Stimulated activated CD4-positive, alpha-beta T cell treated with anti-CD3 and anti-CD28 coated beads, Interleukin-4, amount 100 ng/mL, for 48 hours (primary cell): ENCODE results near the gene EBF3.

Experiments
- DNase-seq, 2 donors: peaks; one replicate each; pipeline ENCODE4 v3.0.0-alpha.2; 2020; ENCODE audit warnings: low read depth in 2 of 2

The EBF3 gene

DNA sequence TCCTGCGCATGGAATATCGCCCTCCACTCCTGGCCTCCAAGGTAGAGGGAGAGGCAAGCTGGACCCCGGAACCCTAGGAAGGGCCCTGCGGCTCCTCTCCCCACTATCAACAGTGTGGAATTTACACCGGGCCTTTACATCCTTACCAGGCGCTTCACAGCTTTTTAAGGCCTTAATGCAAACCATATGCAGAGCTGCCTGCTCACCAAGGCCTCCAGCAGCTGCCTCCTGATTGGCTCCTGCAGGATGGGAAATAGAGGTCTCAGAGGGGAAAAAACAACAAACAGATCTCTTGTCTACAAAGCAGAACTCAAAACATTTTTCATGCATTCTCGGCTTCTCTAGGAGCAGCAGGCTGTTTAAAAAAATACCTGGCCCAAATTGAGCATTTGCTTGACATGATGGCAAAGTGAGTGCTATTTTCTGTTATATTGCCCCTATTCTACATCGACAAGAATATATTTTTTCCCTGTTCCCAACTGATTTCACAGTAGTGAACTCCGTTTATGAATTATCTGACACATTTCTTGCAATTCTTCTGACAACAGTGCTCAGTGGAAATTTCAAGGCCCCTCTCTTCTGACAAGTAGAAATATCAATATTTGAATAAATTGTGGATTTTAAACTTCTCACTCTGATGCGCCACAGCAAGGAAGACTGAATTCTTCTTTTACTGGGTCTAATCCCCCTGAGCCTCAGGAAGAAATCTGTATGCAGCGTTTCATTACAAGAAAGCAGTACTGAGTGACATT lies 51.7 kb downstream of the EBF3 start:
- no peak for DNase-seq

DNA sequence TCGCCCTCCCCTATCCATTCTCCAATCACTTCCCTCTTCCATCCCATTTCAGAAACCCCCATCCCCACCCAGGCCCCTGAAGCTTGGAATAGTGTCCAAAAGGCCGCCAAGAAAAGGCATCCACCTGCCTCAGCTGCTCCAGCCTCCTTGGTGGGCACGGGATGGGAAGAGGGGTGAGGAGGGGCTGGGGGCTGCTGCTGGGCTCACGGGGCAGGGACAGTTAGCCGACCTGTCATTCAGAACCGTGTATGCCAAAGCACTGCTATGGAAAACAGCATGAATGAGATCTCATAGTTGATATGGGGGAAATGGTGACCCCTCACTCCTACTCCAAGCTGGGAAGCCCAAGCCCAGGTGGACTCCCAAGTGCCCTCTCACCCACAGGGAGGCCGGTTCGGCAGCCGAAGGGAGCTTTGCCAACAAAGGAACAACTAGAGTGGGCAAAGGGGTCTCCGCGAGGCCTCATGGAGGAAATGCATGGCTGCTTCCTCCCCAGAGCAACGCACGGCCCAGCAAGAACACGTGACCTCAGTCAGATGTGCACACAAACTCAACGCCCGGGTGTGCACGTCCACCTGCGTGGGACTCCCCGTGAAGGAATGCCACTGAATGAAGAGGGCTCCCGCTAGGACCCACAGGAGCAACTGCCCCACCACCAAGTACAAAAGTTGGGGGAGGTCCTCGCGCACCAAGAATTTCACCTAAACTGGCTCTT lies 52.5 kb downstream of the EBF3 start:
- DNase-seq, result no peak

GRCh38 chr10:129910861-129911260 lies 53.2 kb downstream of the EBF3 start:
- DNase-seq, result no peak

DNA sequence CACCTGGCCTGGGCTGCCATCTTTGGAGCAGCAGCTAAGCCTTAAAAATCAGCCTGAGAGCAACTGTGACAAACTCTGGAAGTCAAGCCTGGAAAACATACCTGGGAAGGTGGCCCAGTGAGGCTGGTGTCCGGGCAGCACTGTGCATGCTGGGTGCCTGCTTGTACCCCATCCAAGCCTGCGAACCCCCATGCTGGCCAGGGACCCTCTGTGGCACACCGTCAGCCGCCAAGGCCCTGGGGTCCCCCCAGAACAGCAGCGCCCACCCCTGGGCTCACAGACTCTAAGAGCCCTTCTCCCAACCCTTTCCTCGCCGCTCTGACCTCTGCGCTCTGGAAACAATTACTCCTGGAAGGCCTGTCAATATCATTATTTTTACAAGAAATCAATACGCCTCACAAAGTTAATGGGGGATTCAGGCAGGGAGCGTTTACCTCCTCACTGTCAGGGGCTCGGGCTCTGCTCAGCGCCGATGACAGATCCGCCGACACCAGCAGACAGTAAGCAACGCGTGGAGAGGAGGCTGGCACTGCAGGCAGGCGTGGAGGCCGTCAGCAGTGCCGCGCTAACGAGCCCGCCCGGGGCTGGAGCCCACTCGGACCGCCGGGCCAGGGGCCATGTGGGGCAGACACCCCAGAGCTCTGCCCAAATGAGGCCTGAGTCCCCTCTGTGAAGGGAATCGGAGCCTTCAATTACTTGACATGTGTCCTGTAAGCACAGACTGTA lies 54.4 kb downstream of the EBF3 start:
- DNase-seq, result no peak

DNA sequence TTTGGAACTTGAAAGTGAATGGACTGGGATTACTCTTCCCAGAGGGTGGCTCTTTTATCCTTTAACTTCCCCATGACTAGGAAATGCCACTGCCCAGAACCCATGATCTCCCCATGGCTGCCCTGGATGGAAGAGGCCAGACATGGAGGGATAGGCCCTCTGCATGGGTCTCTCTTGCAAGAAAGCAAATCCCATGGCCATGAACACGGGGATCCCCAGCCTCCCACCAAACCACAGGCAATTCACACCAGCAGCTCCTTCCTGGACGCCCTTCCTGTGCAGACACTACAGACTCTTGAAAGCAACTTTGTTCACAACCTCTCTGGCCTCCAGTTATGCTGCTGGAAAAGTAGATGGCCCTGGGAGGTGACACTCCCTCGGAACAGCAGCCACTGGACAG lies 55.0 kb downstream of the EBF3 start:
- no peak for DNase-seq

GRCh38 chr10:129908406-129908805 lies 55.7 kb downstream of the EBF3 start:
- DNase-seq, result no peak

- DNase-seq, result no peak
Measured at GRCh38 chr10:129905553-129905952, 58.5 kb downstream of the EBF3 start.

DNA sequence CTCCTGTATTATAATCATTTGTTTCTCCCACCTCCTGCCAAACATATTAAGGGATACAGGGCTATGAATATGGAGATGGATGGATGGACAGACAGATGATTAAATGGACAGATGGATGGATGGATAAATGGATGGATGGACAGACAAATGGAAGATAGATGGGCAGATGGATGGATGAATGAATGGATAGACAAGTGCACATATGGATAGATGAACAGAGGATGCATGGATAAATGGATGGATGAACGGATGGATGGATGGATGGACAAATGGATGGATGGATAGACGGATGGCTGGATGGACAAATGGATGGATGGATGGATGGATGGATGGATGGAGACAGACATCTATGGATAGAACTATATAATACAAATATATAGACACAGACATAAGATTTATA lies 59.8 kb downstream of the EBF3 start:
- DNase-seq, result no peak

- DNase-seq, result no peak
Measured at GRCh38 chr10:129901389-129902006, 62.6 kb downstream of the EBF3 start.

DNA sequence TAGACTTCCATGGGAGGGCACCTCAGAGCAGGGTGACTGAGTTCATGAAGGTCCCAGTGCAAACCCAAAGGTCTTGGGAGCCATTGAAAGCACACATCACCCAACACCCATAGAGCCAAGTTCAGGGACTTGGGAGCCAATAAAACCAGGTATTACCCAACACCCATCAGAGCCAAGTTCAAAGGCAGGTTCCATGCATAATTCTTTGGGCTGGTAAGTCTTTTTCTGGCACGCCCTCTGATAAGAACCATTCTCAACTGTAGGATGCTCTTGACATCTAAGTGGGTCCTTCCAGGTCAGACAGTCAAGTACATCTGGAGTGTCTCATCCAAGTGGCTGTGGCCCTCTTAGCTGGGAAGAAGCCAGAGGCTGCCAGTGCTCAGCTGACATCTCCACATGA lies 63.2 kb downstream of the EBF3 start:
- DNase-seq, result no peak

GRCh38 chr10:129899276-129900130 lies 64.6 kb downstream of the EBF3 start:
- DNase-seq, result no peak

- no peak for DNase-seq
Measured at GRCh38 chr10:129898706-129899268, 65.3 kb downstream of the EBF3 start.

- no peak for DNase-seq
Measured at GRCh38 chr10:129897871-129898626, 66.0 kb downstream of the EBF3 start.

DNA sequence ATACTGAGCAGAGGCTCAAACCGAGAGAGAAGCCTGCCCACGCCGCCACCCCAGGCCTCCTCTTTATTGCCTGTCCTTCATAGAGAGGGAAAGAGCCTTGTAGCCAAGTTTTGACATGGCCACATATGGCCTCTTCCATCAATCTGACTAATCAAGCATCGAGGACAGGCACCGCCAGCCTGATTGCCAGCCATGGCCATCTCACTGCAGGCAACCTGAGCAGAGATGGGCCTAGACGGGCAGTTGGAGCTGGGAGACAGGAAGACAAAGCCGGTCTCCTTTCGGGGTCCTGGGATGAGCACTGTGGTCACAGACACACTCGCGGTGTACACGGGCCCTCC lies 67.2 kb downstream of the EBF3 start:
- DNase-seq, result no peak

DNA sequence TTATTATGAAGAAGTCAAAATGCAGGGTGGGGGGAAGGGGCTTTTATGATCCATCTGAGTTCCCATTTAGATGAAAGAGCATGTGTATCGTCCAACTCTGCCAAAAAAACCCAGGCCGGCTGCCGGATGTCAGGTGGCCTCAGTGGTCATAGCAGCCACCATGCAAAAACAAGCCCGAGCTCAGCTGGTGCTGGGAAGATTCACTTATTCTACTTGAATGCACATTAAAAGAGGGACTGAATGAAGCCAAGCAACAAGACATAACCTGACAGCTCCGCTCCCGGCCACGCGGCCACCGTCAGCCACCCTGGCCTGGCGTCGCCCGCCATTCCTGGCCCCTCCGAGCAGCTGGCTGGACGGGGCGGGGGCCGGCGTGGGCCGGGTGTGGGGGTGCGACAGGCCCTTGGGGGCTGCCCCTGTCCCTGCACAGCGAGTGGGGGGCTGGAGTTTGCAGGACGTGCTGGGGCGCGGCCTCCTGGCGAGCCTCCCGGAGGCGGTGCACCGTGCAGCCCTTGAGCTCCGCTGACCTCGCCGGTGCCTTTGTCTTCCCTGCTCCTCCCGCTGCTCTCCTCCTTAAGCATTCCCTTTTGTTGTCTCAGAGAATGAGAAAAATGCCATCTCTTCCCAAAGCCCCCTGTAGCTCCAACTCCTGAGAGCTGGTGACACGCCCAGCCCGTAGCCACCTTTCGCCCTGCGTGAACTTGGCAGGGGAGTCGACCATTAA lies 67.8 kb downstream of the EBF3 start:
- DNase-seq, result no peak

- no peak for DNase-seq
Measured at GRCh38 chr10:129895811-129896135, 68.3 kb downstream of the EBF3 start.

- no peak for DNase-seq
Measured at GRCh38 chr10:129894698-129895097, 69.4 kb downstream of the EBF3 start.

- DNase-seq, result no peak
Measured at GRCh38 chr10:129893104-129894089, 70.7 kb downstream of the EBF3 start.
